Gastrocnemius medialis (tissue), 4 donors: Measurements from ENCODE around the gene TMEM109.

Source experiments
- POLR2A ChIP-seq, 2 donors: fragments of 450-650 bp; IDR thresholded peaks; one replicate each; pipeline ENCODE4 v1.6.1; 2017; ENCODE audit warnings: antibody characterized with exemption in 2 of 2, mild to moderate bottlenecking in 2 of 2, moderate library complexity in 2 of 2
- TF ChIP-seq, protein P1 (sequence below), 5 experiments: fragments of 450-650 bp in 3 of 5; fragments of 200-600 bp in 2 of 5; sonication (generic) in 2 of 5; IDR thresholded peaks in 4 of 5; conservative IDR thresholded peaks in 1 of 5; 1 replicate in 4 of 5; 2 replicates in 1 of 5; pipeline ENCODE4 v1.5.1; 2016 to 2019; ENCODE audit warnings: antibody characterized with exemption in 5 of 5, mild to moderate bottlenecking in 3 of 5, moderate library complexity in 3 of 5

DNA sequence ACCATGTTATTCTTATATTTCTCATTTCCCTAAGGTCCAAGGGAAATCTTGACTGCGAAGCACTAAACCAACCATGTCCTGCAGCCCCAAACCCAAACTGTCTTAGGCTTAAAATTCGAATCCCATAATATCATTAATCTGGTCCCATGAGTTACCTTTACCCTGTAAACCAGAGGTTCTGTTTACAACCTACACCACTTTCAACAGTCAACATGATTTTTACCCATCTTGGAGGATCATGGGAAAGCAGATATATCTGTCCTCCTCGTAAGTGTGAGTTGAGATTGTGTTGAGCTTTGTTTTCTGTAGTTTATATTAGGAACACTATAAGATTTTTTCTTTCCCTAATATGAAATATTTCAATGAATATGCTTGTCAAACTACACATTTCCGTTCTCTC is 14.0 kb upstream of the TMEM109 start:
- TF ChIP-seq, protein P1, sequence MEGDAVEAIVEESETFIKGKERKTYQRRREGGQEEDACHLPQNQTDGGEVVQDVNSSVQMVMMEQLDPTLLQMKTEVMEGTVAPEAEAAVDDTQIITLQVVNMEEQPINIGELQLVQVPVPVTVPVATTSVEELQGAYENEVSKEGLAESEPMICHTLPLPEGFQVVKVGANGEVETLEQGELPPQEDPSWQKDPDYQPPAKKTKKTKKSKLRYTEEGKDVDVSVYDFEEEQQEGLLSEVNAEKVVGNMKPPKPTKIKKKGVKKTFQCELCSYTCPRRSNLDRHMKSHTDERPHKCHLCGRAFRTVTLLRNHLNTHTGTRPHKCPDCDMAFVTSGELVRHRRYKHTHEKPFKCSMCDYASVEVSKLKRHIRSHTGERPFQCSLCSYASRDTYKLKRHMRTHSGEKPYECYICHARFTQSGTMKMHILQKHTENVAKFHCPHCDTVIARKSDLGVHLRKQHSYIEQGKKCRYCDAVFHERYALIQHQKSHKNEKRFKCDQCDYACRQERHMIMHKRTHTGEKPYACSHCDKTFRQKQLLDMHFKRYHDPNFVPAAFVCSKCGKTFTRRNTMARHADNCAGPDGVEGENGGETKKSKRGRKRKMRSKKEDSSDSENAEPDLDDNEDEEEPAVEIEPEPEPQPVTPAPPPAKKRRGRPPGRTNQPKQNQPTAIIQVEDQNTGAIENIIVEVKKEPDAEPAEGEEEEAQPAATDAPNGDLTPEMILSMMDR (IDR thresholded peaks at IDR 0.05 in 4 of 5, conservative IDR thresholded peaks at IDR 0.05 in 1 of 5) = no peak
- no peak for TF ChIP-seq POLR2A (IDR thresholded peaks at IDR 0.05)
